Nucleus accumbens (tissue), 56 donors: ENCODE measurements around the gene CHRDL2.
"Not testable (repeated sequence)": the region's sequence is repeated elsewhere in the genome, so short reads cannot be mapped to it uniquely, and the experiment has no call there.

Experiments used
- DNase-seq, 56 donors: peaks; one replicate each; lab custom pipeline; 2025; lab: John Stamatoyannopoulos, UW

CHRDL2 gene

GRCh38 chr11:74731301-74732094, at the start of gene CHRDL2:
TSS of gene CHRDL2 (minus strand) at chr11:74731426. CDS start at chr11:74730888, 538 bp downstream.
- peak in 7 of 56 donors; percentile 3 to 44 (median 23) for DNase-seq

GRCh38 chr11:74780248-74781005, 49.2 kb upstream of the CHRDL2 start:
- DNase-seq: no peak

- no peak for DNase-seq
Measured at GRCh38 chr11:74778581-74778980, 47.4 kb upstream of the CHRDL2 start.

- DNase-seq: no peak
Measured at GRCh38 chr11:74777877-74778276, 46.7 kb upstream of the CHRDL2 start.

GRCh38 chr11:74777038-74777437, 45.8 kb upstream of the CHRDL2 start:
- DNase-seq: no peak

- DNase-seq: no peak
Measured at GRCh38 chr11:74776546-74776945, 45.3 kb upstream of the CHRDL2 start.

GRCh38 chr11:74775762-74776161, 44.5 kb upstream of the CHRDL2 start:
- no peak for DNase-seq

GRCh38 chr11:74773476-74773875, 42.2 kb upstream of the CHRDL2 start:
- DNase-seq: no peak

- no peak for DNase-seq
Measured at GRCh38 chr11:74771139-74771538, 39.9 kb upstream of the CHRDL2 start.

GRCh38 chr11:74770456-74770855, 39.2 kb upstream of the CHRDL2 start:
- DNase-seq: no peak

GRCh38 chr11:74769055-74769707, 38.0 kb upstream of the CHRDL2 start:
- DNase-seq: no peak

GRCh38 chr11:74768172-74768651, 37.0 kb upstream of the CHRDL2 start:
- DNase-seq: not testable (repeated sequence)

GRCh38 chr11:74766905-74767304, 35.7 kb upstream of the CHRDL2 start:
- no peak for DNase-seq

- no peak for DNase-seq
Measured at GRCh38 chr11:74756571-74756970, 25.3 kb upstream of the CHRDL2 start.

- no peak for DNase-seq
Measured at GRCh38 chr11:74755395-74755995, 24.3 kb upstream of the CHRDL2 start.

GRCh38 chr11:74754507-74755252, 23.5 kb upstream of the CHRDL2 start:
- no peak for DNase-seq

GRCh38 chr11:74751303-74751702, 20.1 kb upstream of the CHRDL2 start:
- DNase-seq: no peak

- DNase-seq: not testable (repeated sequence)
Measured at GRCh38 chr11:74750598-74750997, 19.4 kb upstream of the CHRDL2 start.

- DNase-seq: no peak
Measured at GRCh38 chr11:74749965-74750296, 18.7 kb upstream of the CHRDL2 start.
